ENCODE measurements around the gene ROBO3.

Gene ROBO3

DNA sequence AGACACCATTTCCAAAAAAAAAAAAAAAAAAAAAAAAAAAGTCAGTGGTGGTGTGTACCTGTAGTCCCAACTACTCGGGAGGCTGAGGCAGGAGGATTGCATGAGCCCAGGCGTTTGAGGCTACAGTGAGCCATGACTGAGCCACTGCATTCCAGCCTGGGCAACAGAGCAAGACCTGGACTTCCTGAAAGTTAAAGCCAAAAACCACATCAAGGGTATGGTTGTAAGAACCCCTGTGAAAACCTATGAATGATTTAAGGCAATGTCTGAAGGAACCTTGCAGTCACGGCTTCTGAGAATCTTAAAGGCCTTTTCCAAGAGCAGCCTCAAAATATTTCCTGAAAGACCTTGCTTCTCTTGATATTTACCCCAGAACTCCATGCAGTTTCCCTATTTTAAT, 34.5 kb upstream of the ROBO3 start:
- DNase-seq (ENCODE audit: low read depth), result no peak
- no peak overlapping the region for H3K4me3 ChIP-seq (ENCODE audit: low read length)
- TF ChIP-seq, protein P1, sequence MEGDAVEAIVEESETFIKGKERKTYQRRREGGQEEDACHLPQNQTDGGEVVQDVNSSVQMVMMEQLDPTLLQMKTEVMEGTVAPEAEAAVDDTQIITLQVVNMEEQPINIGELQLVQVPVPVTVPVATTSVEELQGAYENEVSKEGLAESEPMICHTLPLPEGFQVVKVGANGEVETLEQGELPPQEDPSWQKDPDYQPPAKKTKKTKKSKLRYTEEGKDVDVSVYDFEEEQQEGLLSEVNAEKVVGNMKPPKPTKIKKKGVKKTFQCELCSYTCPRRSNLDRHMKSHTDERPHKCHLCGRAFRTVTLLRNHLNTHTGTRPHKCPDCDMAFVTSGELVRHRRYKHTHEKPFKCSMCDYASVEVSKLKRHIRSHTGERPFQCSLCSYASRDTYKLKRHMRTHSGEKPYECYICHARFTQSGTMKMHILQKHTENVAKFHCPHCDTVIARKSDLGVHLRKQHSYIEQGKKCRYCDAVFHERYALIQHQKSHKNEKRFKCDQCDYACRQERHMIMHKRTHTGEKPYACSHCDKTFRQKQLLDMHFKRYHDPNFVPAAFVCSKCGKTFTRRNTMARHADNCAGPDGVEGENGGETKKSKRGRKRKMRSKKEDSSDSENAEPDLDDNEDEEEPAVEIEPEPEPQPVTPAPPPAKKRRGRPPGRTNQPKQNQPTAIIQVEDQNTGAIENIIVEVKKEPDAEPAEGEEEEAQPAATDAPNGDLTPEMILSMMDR (conservative IDR thresholded peaks at IDR 0.05; ENCODE audit: low read length), result no peak

DNA sequence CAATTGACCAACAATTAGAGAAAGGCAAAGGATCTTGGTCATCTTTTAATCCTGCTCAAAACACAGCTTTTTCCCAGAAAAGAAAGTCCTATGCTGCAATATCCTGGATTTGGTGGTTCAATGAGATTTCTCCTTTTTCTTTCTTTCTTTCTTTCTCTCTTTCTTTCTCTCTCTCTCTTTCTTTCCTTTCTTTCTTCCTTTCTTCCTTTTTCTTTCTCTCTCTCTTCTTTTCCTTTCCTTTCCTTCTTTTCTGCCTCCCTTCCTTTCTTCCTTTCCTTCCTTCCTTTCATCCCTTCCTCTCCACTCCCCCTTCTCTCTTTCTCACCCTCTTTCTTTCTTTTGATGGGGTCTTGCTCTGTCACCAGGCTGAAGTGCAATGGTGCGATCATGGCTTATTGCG, 33.3 kb upstream of the ROBO3 start:
- no peak for DNase-seq (ENCODE audit: low read depth)
- H3K4me3 ChIP-seq (ENCODE audit: low read length), result no peak overlapping the region
- TF ChIP-seq, protein P1 (conservative IDR thresholded peaks at IDR 0.05; ENCODE audit: low read length), result no peak

DNA sequence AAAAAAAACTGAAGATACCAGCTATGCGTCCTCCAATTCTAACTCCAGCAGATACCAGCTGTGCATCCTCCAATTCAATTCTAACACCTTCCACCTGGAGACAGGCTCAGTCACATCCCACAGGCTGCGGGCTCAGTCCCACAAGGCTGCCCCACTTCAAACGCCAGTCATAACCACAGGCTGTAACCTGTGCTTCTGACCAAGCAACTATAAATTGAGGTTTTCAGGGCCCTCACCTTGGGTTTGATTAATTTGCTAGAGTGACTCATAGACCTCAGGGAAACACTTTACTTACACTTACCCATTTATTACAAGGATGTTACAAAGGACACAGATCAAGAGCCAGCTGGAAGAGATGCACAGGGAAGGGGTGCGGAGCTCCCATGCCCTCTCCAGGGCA, 32.7 kb upstream of the ROBO3 start:
- DNase-seq (ENCODE audit: low read depth), result no peak
- H3K4me3 ChIP-seq (ENCODE audit: low read length), result no peak overlapping the region
- TF ChIP-seq, protein P1 (conservative IDR thresholded peaks at IDR 0.05; ENCODE audit: low read length), result no peak

DNA sequence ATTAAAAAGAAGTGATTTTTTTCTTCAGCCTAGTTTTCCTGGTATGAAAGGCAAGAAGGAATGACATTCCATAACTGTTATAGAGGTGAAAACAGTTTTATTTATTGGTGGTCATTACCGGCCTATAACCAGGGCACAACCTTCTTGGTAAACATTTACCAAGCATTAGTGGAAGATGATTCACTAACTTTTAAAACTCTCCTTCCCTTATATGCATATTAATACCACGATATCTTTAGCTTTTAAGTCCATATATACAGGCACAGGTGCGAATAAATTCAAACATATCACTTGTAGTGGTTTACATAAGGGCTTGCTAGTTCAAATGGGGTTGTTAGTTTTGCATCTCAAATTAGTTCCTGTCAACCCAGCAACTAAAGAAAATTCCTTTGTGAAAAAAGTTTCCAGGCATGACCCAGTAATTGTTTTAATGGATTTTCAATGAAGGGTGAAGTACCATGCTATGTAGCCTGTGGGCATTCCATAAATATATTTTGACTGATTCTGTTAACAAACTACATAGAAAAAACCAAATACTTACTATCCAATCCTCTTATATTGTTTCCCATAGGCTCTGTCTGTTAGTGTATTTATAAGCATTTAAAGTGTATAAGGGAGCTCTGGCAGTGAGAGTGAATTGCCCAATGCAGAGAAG, 30.6 kb upstream of the ROBO3 start:
- no peak for DNase-seq (ENCODE audit: low read depth)
- H3K4me3 ChIP-seq (ENCODE audit: low read length), result no peak overlapping the region
- TF ChIP-seq, protein P1 (conservative IDR thresholded peaks at IDR 0.05; ENCODE audit: low read length), result no peak

DNA sequence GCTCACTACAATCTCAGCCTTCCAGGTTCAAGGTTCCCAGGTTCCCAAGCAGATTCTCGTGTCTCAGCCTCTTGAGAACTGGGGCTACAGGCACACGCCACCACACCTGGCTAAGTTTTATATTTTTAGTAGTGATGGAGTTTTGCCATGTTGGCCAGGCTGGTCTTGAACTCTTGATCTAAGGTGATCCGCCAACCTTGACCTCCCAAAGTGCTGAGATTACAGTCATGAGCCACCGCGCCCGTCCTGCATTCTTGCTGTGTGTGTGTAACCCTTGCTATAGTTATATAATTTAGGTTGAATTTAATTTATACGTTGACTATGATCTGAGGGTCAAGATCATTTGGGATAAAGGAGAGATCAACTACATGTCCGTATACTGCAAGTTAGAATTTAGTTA, 29.3 kb upstream of the ROBO3 start:
- TF ChIP-seq, protein P1 (conservative IDR thresholded peaks at IDR 0.05; ENCODE audit: low read length), result no peak
- no peak overlapping the region for H3K4me3 ChIP-seq (ENCODE audit: low read length)
- no peak for DNase-seq (ENCODE audit: low read depth)

DNA sequence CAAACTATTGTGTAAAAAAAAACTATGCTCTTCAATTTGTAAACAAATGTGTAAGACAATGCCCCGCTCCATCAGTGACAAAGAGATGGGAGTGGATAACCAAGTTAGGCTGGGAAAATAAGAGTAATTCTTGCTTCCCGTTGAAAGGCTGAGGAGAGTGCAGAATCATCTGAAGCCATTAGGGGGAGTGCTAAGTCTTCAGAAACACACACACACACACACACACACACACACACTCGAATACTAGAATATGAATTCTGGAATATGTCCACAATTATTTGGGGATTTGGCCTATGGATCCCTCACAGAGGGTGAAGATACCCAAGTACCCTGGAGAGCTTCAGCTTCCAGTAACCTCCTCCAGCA, 27.8 kb upstream of the ROBO3 start:
- TF ChIP-seq, protein P1 (conservative IDR thresholded peaks at IDR 0.05; ENCODE audit: low read length), result peak; percentile 73
- peak; percentile 89 for DNase-seq (ENCODE audit: low read depth)
- H3K4me3 ChIP-seq (ENCODE audit: low read length), result no peak overlapping the region

DNA sequence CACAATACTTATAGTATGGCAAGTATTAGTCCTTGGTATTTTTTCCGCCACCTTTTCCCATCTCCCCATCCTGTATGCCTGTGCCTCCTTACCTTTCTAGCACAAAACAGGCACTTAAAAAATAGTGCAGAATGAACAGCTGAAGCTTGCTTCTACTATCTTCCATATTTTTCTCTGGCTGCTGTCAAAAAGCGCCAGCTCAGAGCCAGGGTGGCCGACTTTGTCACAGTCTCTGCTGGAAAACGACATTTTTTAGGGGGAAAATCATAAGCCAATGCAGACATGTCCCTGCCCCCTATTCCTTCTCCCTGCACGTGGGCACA, 26.5 kb upstream of the ROBO3 start:
- H3K4me3 ChIP-seq (ENCODE audit: low read length), result no peak overlapping the region
- TF ChIP-seq, protein P1 (conservative IDR thresholded peaks at IDR 0.05; ENCODE audit: low read length), result no peak
- no peak for DNase-seq (ENCODE audit: low read depth)
